GM12891 (cell line): Measurements from ENCODE around the gene DESI1.

ENCODE experiments used
- POLR2A ChIP-seq: IDR thresholded peaks from 2 replicates; pipeline ENCODE4 v1.6.1; 2011; ENCODE audit warnings: low read depth, low read length, control low read depth
- TAF1 ChIP-seq: IDR thresholded peaks from 2 replicates; pipeline ENCODE4 v1.6.1; 2011; ENCODE audit warnings: low read depth, low read length, control low read depth

DNA sequence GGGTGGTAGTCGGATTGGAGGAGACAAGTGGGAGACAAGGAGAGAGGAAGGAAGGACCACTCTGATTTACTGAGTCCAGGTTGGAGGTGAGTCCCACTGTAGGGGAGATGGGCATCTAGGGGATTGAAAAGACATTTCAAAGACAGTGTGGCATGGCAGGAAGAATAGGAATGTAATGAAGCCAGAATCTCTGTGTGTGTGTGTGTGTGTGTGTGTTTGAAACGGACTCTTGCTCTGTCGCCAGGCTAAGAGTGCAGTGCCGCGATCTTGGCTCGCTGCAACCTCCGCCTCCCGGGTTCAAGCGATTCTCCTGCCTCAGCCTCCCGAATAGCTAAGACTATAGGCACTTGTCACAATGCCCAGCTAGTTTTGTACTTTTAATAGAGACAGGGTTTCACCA is 64.3 kb downstream of the DESI1 start:
- no peak for TF ChIP-seq POLR2A
- TF ChIP-seq TAF1 = no peak
